T-cell (primary cell): ENCODE measurements around the gene TKFC. TPM values are rescaled to one million over a fixed set of nuclear protein-coding genes. Genes with fewer than 3 reads are reported as not detected.
"Not testable (repeated sequence)": the region's sequence is repeated elsewhere in the genome, so short reads cannot be mapped to it uniquely, and the experiment has no call there.

Source experiments
- ATAC-seq, 4 experiments: fragments of 200-7000 bp in 3 of 4; fragments of 150-1000 bp in 1 of 4; cut with Tn5 transposase; replicated peaks in 1 of 4; 1 replicate in 3 of 4; 2 replicates in 1 of 4; pipeline ENCODE4 v1.10.0; 2021; ENCODE audit warnings: moderate library complexity in 3 of 4, mild to moderate bottlenecking in 2 of 4, moderate number of reproducible peaks in 1 of 4
- CTCF ChIA-PET, 2 donors: fragments of 300-600 bp; sonication (Branson Sonifier 250); formaldehyde crosslinking; loops; one replicate each; lab custom pipeline; 2022; ENCODE audit warnings: antibody characterized with exemption in 2 of 2; lab: Charles Lee
- POLR2A ChIA-PET, 2 donors: fragments of 300-600 bp; sonication (Branson Sonifier 250); formaldehyde crosslinking; loops; one replicate each; lab custom pipeline; 2022; ENCODE audit warnings: antibody characterized with exemption in 2 of 2; lab: Charles Lee
- DNase-seq, 35 experiments: peaks; one replicate each; pipeline versions ENCODE4 v3.0.0 to v3.0.0-alpha.2; 2013 to 2023
- H3K27ac ChIP-seq: one replicate; pipeline ENCODE4 v1.5.1; 2013; ENCODE audit warnings: low read length
- H3K27me3 ChIP-seq, 2 experiments: replicated peaks in 1 of 2; 1 replicate in 1 of 2; 2 replicates in 1 of 2; pipeline versions ENCODE4 v1.6.1 to v1.7.0; 2013; ENCODE audit warnings: low read length in 1 of 2, mixed read lengths in 1 of 2; ENCODE audit not compliant: control insufficient read depth in 2 of 2, insufficient read depth in 2 of 2; ENCODE audit errors: extremely low read depth in 1 of 2
- H3K36me3 ChIP-seq, 2 donors: 1 replicate in 1 of 2; 2 replicates in 1 of 2; pipeline versions ENCODE4 v1.6.1 to v1.7.0; 2013; ENCODE audit warnings: low read length in 1 of 2; ENCODE audit not compliant: control insufficient read depth in 2 of 2, insufficient read depth in 1 of 2; ENCODE audit errors: extremely low read depth in 1 of 2
- H3K4me1 ChIP-seq, 2 experiments: 1 replicate in 1 of 2; 2 replicates in 1 of 2; pipeline versions ENCODE4 v1.6.1 to v1.7.0; 2013; ENCODE audit warnings: low read length in 2 of 2, mixed read lengths in 1 of 2; ENCODE audit not compliant: insufficient read depth in 2 of 2, control insufficient read depth in 1 of 2; ENCODE audit errors: extremely low read depth in 1 of 2
- H3K4me3 ChIP-seq, 2 donors: 1 replicate in 1 of 2; 2 replicates in 1 of 2; pipeline versions ENCODE4 v1.5.1 to v1.7.0; 2013; ENCODE audit warnings: mild to moderate bottlenecking in 2 of 2, low read length in 1 of 2, moderate library complexity in 1 of 2; ENCODE audit not compliant: control insufficient read depth in 1 of 2; ENCODE audit errors: extremely low read depth in 1 of 2
- H3K9me3 ChIP-seq: 2 replicates; pipeline ENCODE4 v1.7.0; 2013
- H3K27ac Mint-ChIP-seq, 2 donors: one replicate each; pipeline ENCODE4 v1.8.0; 2020 to 2021; ENCODE audit warnings: mild to moderate bottlenecking in 2 of 2, mixed read lengths in 2 of 2
- H3K27me3 Mint-ChIP-seq, 2 donors: one replicate each; pipeline ENCODE4 v1.8.0; 2021 to 2022; ENCODE audit warnings: mixed read lengths in 2 of 2
- H3K36me3 Mint-ChIP-seq: one replicate; pipeline ENCODE4 v1.8.0; 2021; ENCODE audit warnings: mixed read lengths
- H3K4me1 Mint-ChIP-seq, 3 donors: one replicate each; pipeline ENCODE4 v1.8.0; 2020 to 2022; ENCODE audit warnings: mixed read lengths in 3 of 3, mild to moderate bottlenecking in 1 of 3
- H3K4me3 Mint-ChIP-seq, 3 donors: one replicate each; pipeline ENCODE4 v1.8.0; 2020 to 2022; ENCODE audit warnings: mild to moderate bottlenecking in 3 of 3, mixed read lengths in 3 of 3, moderate library complexity in 3 of 3
- H3K9me3 Mint-ChIP-seq, 3 donors: one replicate each; pipeline ENCODE4 v1.8.0; 2020 to 2022; ENCODE audit warnings: mixed read lengths in 3 of 3
- WGBS: methylation state at CpG from one replicate; pipeline ENCODE4 v1.1.5; 2013; ENCODE audit warnings: missing lambda C conversion rate; ENCODE audit not compliant: insufficient coverage; 5-methylcytosine and 5-hydroxymethylcytosine counted together
- total RNA-seq, 35 experiments: library from RNA in 6 of 35; stranded (reverse) in 6 of 35; fragments of 120-200 nt in 1 of 35; gene quantifications; one replicate each; pipeline versions ENCODE4 v1.2.1 to v1.2.4 and lab custom pipeline; 2013 to 2026

Gene TKFC
- total RNA-seq, 5 donors from 2014 or later (not counting 1 experiment from before 2014, with no cell fraction given): 30.9 to 53.9 (median 46.6) TPM

GRCh38 chr11:61372659-61373420, 39.8 kb downstream of the TKFC start:
- Histone ChIP-seq H3K4me1 (no peaks in the 10 kb centered on the region), H3K4me3 (no peak overlapping the region), H3K27ac (no peak overlapping the region), H3K36me3 (peaks cover 5 to 27% of the 10 kb centered on the region in 2 donors), H3K9me3 (no peaks in the 10 kb centered on the region), H3K27me3 (no peaks in the 10 kb centered on the region)
- no peak overlapping the region for H3K27ac Mint-ChIP-seq
- 100% methylated on average over 2 of the region's 8 CpGs for WGBS
- no peaks in the 10 kb centered on the region for H3K27me3 Mint-ChIP-seq
- ATAC-seq: no peak
- H3K9me3 Mint-ChIP-seq: no peaks in the 10 kb centered on the region
- no peak overlapping the region for H3K4me3 Mint-ChIP-seq
- H3K36me3 Mint-ChIP-seq: peaks cover 27% of the 10 kb centered on the region
- CTCF ChIA-PET: interaction anchor here (0.6 to 0.9 kb wide), 3 partner anchors 13 to 61 kb away, joined by 3 to 4 read pairs (median 3); no protein-coding TSS in a partner anchor
- peaks cover 0 to 4% (median 0%) of the 10 kb centered on the region in 3 donors for H3K4me1 Mint-ChIP-seq
- POLR2A ChIA-PET: interaction anchor here in 1 of 2 donors (0.6 kb wide), 1 partner anchor 36 kb away, joined by 4 read pairs; no protein-coding TSS in a partner anchor
- DNase-seq: no peak

- Histone ChIP-seq H3K9me3 (no peaks in the 10 kb centered on the region), H3K36me3 (peaks cover 4 to 5% of the 10 kb centered on the region in 2 donors), H3K27me3 (no peaks in the 10 kb centered on the region), H3K27ac (no peak overlapping the region), H3K4me3 (no peak overlapping the region), H3K4me1 (no peaks in the 10 kb centered on the region)
- H3K9me3 Mint-ChIP-seq: no peaks in the 10 kb centered on the region
- POLR2A ChIA-PET: no interaction called here
- no peak overlapping the region for H3K27ac Mint-ChIP-seq
- H3K27me3 Mint-ChIP-seq: no peaks in the 10 kb centered on the region
- no peak overlapping the region for H3K4me3 Mint-ChIP-seq
- 97% methylated on average over 6 of the region's 6 CpGs for WGBS
- H3K36me3 Mint-ChIP-seq: peaks cover 6% of the 10 kb centered on the region
- ATAC-seq: no peak
- H3K4me1 Mint-ChIP-seq: no peaks in the 10 kb centered on the region
- DNase-seq: no peak
- CTCF ChIA-PET: interaction anchor here in 1 of 2 donors (2.1 kb wide), 1 partner anchor 9 kb away, joined by 5 read pairs; no protein-coding TSS in a partner anchor
These were observed 42.7 kb downstream of the TKFC start for GRCh38 chr11:61375761-61376108.

GRCh38 chr11:61377461-61378160, 44.6 kb downstream of the TKFC start:
- Mint-ChIP-seq H3K27me3 (no peaks in the 10 kb centered on the region), H3K9me3 (no peaks in the 10 kb centered on the region), H3K4me3 (no peak overlapping the region), H3K36me3 (peaks cover 6% of the 10 kb centered on the region), H3K4me1 (no peaks in the 10 kb centered on the region), H3K27ac (no peak overlapping the region)
- no peaks in the 10 kb centered on the region for H3K9me3 ChIP-seq
- ATAC-seq: no peak
- WGBS: no CpG with 5 or more reads among the region's 6 CpGs
- peaks cover 3 to 5% of the 10 kb centered on the region in 2 donors for H3K36me3 ChIP-seq
- POLR2A ChIA-PET: no interaction called here
- no peak for DNase-seq
- no peak overlapping the region for H3K27ac ChIP-seq
- no peaks in the 10 kb centered on the region for H3K4me1 ChIP-seq
- H3K27me3 ChIP-seq: no peaks in the 10 kb centered on the region
- CTCF ChIA-PET: no interaction called here
- no peak overlapping the region for H3K4me3 ChIP-seq

- H3K27me3 Mint-ChIP-seq: no peaks in the 10 kb centered on the region
- no peak overlapping the region for H3K4me3 ChIP-seq
- WGBS: 69% methylated on average over 2 of the region's 5 CpGs
- H3K27me3 ChIP-seq: no peaks in the 10 kb centered on the region
- no peak overlapping the region for H3K27ac Mint-ChIP-seq
- ChIA-PET CTCF (no interaction called here), POLR2A (no interaction called here)
- no peaks in the 10 kb centered on the region for H3K9me3 Mint-ChIP-seq
- H3K9me3 ChIP-seq: no peaks in the 10 kb centered on the region
- H3K4me3 Mint-ChIP-seq: no peak overlapping the region
- H3K36me3 ChIP-seq: peaks cover 3 to 5% of the 10 kb centered on the region in 2 donors
- no peaks in the 10 kb centered on the region for H3K4me1 Mint-ChIP-seq
- DNase-seq (no peak), ATAC-seq (no peak)
- peaks cover 6% of the 10 kb centered on the region for H3K36me3 Mint-ChIP-seq
- H3K4me1 ChIP-seq: no peaks in the 10 kb centered on the region
- no peak overlapping the region for H3K27ac ChIP-seq
These were observed 45.8 kb downstream of the TKFC start for GRCh38 chr11:61378713-61379313.

GRCh38 chr11:61380884-61381283, 47.9 kb downstream of the TKFC start:
- no peak overlapping the region for H3K4me3 Mint-ChIP-seq
- peaks cover 0 to 7% of the 10 kb centered on the region in 2 donors for H3K36me3 ChIP-seq
- H3K27ac Mint-ChIP-seq: no peak overlapping the region
- no peak overlapping the region for H3K4me3 ChIP-seq
- H3K4me1 ChIP-seq: peaks cover 0 to 5% of the 10 kb centered on the region in 2 experiments
- ATAC-seq: no peak
- 100% methylated on average over 2 of the region's 9 CpGs for WGBS
- H3K9me3 Mint-ChIP-seq: no peaks in the 10 kb centered on the region
- H3K36me3 Mint-ChIP-seq: peaks cover 6% of the 10 kb centered on the region
- no peaks in the 10 kb centered on the region for H3K27me3 ChIP-seq
- peaks cover 7 to 9% (median 8%) of the 10 kb centered on the region in 3 donors for H3K4me1 Mint-ChIP-seq
- CTCF ChIA-PET: interaction anchor here in 1 of 2 donors (0.5 to 1.7 kb wide), 2 partner anchors 10 to 45 kb away, joined by 3 to 6 read pairs; no protein-coding TSS in a partner anchor
- H3K27me3 Mint-ChIP-seq: no peaks in the 10 kb centered on the region
- POLR2A ChIA-PET: no interaction called here
- no peaks in the 10 kb centered on the region for H3K9me3 ChIP-seq
- H3K27ac ChIP-seq: no peak overlapping the region
- DNase-seq: no peak

- H3K36me3 ChIP-seq, H3K36me3 Mint-ChIP-seq, H3K4me1 ChIP-seq, H3K4me3 Mint-ChIP-seq, H3K4me3 ChIP-seq, H3K9me3 Mint-ChIP-seq, DNase-seq, ATAC-seq, H3K27ac Mint-ChIP-seq, H3K27ac ChIP-seq, H3K4me1 Mint-ChIP-seq, POLR2A ChIA-PET, H3K27me3 ChIP-seq, H3K27me3 Mint-ChIP-seq, H3K9me3 ChIP-seq: not testable (repeated sequence)
- 97% methylated on average over 5 of the region's 5 CpGs for WGBS
- CTCF ChIA-PET: interaction anchor here (0.6 to 5.0 kb wide), 3 partner anchors 10 to 48 kb away, joined by 3 to 114 read pairs (median 7); no protein-coding TSS in a partner anchor
These were observed 50.8 kb downstream of the TKFC start for GRCh38 chr11:61383859-61384258.
